GM12872 (cell line): ENCODE results near the gene SKI.
A peak's percentile ranks its signal among the peaks of the same experiment; 100 is the strongest.

Experiments used
- CTCF ChIP-seq: IDR thresholded peaks from 3 replicates; pipeline ENCODE4 v1.5.1; 2011; ENCODE audit warnings: low read depth, mild to moderate bottlenecking, low read length, moderate library complexity; ENCODE audit not compliant: insufficient read depth

The SKI gene

GRCh38 chr1:2189459-2190425 is 38.4 kb upstream of the SKI start:
- TF ChIP-seq CTCF: no peak

- no peak for TF ChIP-seq CTCF
Measured at GRCh38 chr1:2190491-2190976, 37.6 kb upstream of the SKI start.

- no peak for TF ChIP-seq CTCF
Measured at GRCh38 chr1:2192031-2192995, 35.8 kb upstream of the SKI start.

GRCh38 chr1:2193514-2194281 is 34.4 kb upstream of the SKI start:
- TF ChIP-seq CTCF: no peak

DNA sequence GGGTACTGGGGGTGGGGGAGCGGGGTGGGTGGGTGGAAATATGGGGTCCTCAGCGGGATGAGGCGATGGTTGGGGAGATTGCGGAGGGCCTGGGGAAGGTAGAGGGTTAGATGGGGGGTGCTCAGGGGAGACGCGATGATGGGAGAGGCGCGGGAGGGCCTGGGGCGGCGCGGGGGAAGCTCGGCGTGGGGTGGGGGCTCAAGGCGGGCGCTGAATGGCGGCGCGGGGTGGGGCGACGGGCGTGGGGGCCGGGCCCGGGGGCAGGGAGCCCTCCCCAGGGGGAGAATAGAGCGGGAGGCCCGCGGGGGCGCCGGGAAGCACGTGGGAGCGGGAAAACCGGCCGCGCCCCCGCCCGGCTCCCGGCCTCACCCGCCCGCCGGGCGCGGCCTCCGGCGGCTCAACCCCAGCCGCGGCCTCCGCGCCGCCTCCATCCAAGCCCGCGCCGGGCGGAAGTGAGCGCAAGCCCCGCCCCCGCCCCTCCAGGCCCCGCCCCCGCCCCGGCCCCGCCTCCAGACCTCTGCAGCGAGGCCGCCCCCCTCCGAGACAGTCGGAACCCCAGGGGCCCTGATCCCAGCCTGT is 33.7 kb upstream of the SKI start, which contains the start of gene FAAP20:
TSS of gene FAAP20 (minus strand) at position 454 of the 579 bp plus-strand sequence. CDS start at position 431, 23 bp downstream.
- no peak for TF ChIP-seq CTCF

DNA sequence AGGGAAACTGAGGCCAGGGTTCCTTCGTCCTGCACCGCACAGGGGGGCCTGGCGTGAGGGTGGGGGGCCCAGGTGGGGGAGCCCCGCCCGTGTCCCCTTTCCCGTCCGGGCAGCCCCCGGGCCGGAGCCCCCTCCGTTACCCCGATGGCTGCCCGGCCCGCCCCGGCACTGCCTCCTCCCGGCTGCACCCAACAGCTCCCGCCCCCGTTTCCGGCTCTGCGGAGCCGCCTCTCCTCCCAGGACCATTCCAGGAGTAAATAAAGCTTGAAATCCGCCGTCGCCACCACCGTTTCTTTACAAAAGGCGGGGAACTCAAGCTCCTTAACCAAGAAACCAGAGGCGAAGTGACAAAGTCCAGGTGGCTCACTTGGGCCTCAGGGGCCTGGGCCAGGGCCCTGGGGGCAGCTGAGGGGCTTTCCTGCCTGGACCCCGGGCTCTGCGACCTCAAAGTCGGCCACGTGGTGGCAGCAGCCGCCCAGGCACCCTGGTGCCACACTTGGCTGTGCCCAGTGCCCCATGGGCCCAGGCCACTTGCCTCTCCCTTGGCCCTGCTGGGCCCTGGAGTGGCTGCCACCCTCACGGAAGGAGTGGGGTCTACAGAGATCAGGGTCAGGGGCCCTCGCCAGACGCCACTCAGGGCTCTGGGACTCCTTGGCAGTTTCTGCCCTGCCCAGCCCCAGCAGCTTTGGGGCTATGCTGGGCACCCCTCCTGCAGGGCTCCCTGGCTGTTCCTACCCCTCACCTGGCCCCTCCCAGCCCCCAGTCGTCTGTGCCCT is 33.0 kb upstream of the SKI start:
- TF ChIP-seq CTCF: peak; percentile 95
